ENCODE results near the gene NXPH4. TPM values are rescaled to one million over a fixed set of nuclear protein-coding genes. Genes with fewer than 3 reads are reported as not detected.
A peak's percentile ranks its signal among the peaks of the same experiment; 100 is the strongest.

The NXPH4 gene
- total RNA-seq, 4 donors from 2014 or later = not detected

DNA sequence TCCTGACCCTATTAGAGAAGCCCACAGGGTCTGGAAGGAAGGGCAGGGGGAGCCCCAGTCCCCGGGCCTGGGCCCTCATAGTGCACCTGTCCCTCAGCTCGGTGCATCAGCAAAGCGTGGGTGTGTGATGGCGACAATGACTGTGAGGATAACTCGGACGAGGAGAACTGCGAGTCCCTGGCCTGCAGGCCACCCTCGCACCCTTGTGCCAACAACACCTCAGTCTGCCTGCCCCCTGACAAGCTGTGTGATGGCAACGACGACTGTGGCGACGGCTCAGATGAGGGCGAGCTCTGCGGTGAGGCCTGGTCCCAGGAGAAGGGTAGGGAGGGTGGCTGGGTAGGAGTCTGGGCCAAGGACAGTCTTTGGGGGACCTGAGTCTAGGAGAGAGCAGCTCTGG is 42.9 kb upstream of the NXPH4 start:
- Histone ChIP-seq H3K9me3 (no peaks in the 10 kb centered on the region), H3K36me3 (no peaks in the 10 kb centered on the region), H3K4me3 (no peak overlapping the region), H3K4me1 (no peaks in the 10 kb centered on the region), H3K27me3 (no peaks in the 10 kb centered on the region), H3K27ac (no peak overlapping the region)
- no peak for ATAC-seq
- intact Hi-C loops (cut with DNase I; ENCODE audit: low total_unique reads) (no loop called here), in situ Hi-C loops (cut with MboI; ENCODE audit: low sequenced_read_pairs in 4 of 4) (loop anchor here in 1 of 4 donors (10.0 kb wide), 1 partner anchor 109 kb away; no protein-coding TSS in a partner anchor)
- TF ChIP-seq POLR2A (IDR thresholded peaks at IDR 0.05) = no peak
- TF ChIP-seq, protein P1, sequence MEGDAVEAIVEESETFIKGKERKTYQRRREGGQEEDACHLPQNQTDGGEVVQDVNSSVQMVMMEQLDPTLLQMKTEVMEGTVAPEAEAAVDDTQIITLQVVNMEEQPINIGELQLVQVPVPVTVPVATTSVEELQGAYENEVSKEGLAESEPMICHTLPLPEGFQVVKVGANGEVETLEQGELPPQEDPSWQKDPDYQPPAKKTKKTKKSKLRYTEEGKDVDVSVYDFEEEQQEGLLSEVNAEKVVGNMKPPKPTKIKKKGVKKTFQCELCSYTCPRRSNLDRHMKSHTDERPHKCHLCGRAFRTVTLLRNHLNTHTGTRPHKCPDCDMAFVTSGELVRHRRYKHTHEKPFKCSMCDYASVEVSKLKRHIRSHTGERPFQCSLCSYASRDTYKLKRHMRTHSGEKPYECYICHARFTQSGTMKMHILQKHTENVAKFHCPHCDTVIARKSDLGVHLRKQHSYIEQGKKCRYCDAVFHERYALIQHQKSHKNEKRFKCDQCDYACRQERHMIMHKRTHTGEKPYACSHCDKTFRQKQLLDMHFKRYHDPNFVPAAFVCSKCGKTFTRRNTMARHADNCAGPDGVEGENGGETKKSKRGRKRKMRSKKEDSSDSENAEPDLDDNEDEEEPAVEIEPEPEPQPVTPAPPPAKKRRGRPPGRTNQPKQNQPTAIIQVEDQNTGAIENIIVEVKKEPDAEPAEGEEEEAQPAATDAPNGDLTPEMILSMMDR (IDR thresholded peaks at IDR 0.05 in 4 of 5, conservative IDR thresholded peaks at IDR 0.05 in 1 of 5) = no peak
- DNase-seq = no peak

DNA sequence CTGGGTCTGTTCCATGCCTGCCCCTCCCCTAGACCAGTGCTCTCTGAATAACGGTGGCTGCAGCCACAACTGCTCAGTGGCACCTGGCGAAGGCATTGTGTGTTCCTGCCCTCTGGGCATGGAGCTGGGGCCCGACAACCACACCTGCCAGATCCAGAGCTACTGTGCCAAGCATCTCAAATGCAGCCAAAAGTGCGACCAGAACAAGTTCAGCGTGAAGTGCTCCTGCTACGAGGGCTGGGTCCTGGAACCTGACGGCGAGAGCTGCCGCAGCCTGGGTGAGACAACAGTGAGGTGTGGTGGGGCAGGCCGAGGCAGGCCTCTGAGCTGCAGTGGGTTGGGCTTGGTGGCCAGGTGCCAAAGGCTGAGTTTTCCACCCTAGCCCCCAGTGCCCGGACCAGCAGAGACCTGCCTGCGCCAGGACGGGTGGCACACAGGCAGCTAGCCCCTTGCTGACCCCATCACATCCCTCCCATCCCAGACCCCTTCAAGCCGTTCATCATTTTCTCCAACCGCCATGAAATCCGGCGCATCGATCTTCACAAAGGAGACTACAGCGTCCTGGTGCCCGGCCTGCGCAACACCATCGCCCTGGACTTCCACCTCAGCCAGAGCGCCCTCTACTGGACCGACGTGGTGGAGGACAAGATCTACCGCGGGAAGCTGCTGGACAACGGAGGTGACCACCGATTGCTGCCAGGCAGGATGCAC is 41.0 kb upstream of the NXPH4 start:
- DNase-seq (peak; percentile 60 to 72), ATAC-seq (peak; percentile 41 to 68)
- Histone ChIP-seq H3K36me3 (no peaks in the 10 kb centered on the region), H3K9me3 (no peaks in the 10 kb centered on the region), H3K4me3 (no peak overlapping the region), H3K27me3 (no peaks in the 10 kb centered on the region), H3K4me1 (no peaks in the 10 kb centered on the region), H3K27ac (no peak overlapping the region)
- in situ Hi-C loops (cut with MboI; ENCODE audit: low sequenced_read_pairs in 4 of 4) (loop anchor here in 1 of 4 donors (5.0 to 10.0 kb wide), 2 partner anchors 53 to 111 kb away; no protein-coding TSS in a partner anchor), intact Hi-C loops (cut with DNase I; ENCODE audit: low total_unique reads) (loop anchor here (1.0 kb wide), 1 partner anchor 48 kb away; no protein-coding TSS in a partner anchor)
- TF ChIP-seq, protein P1 (IDR thresholded peaks at IDR 0.05 in 4 of 5, conservative IDR thresholded peaks at IDR 0.05 in 1 of 5) = peak; percentile 34 to 74 (median 64)
- no peak for TF ChIP-seq POLR2A (IDR thresholded peaks at IDR 0.05)

DNA sequence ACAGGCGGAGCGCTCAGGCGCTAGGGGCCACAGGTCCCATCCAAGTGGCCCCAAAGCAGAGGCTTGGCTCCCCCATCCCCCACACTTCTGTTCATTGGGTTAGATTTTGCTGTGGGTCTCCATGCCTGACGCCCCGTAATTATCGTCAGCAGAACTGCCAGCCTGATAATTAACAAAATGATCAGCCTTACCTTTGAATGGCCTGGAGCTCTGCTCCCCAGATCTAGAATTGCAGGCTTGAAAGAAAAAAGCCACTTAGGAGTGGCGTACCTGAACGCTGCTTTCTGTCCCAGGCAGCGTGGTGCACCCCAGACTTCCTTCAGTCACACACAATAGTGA is 40.5 kb upstream of the NXPH4 start:
- in situ Hi-C loops (cut with MboI; ENCODE audit: low sequenced_read_pairs in 4 of 4) = loop anchor here in 1 of 4 donors (5.0 to 10.0 kb wide), 2 partner anchors 54 to 111 kb away; no protein-coding TSS in a partner anchor

DNA sequence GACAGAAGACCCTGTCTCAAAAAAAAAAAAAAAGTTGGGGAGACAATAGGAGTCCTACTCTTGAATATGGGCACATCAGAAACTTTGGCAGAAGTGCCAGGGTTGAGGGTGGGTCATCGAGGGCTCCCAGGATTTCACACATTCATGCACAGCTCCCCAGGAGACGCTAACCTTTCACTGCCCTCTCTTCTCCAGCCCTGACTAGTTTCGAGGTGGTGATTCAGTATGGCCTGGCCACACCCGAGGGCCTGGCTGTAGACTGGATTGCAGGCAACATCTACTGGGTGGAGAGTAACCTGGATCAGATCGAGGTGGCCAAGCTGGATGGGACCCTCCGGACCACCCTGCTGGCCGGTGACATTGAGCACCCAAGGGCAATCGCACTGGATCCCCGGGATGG is 39.7 kb upstream of the NXPH4 start:
- Histone ChIP-seq H3K36me3 (no peaks in the 10 kb centered on the region), H3K27me3 (no peaks in the 10 kb centered on the region), H3K9me3 (no peaks in the 10 kb centered on the region), H3K27ac (no peak overlapping the region), H3K4me1 (no peaks in the 10 kb centered on the region), H3K4me3 (no peak overlapping the region)
- intact Hi-C loops (cut with DNase I; ENCODE audit: low total_unique reads) = no loop called here
- in situ Hi-C loops (cut with MboI; ENCODE audit: low sequenced_read_pairs in 4 of 4) = loop anchor here in 1 of 4 donors (5.0 to 10.0 kb wide), 2 partner anchors 55 to 112 kb away; no protein-coding TSS in a partner anchor
- TF ChIP-seq, protein P1 (IDR thresholded peaks at IDR 0.05 in 4 of 5, conservative IDR thresholded peaks at IDR 0.05 in 1 of 5) = no peak
- no peak for TF ChIP-seq POLR2A (IDR thresholded peaks at IDR 0.05)
- ATAC-seq (no peak), DNase-seq (no peak)

More for the DNA sequence above, 40.5 kb upstream of the NXPH4 start:
- DNase-seq (no peak), ATAC-seq (no peak)
- H3K27ac ChIP-seq = no peak overlapping the region
- no peaks in the 10 kb centered on the region for H3K27me3 ChIP-seq
- no peak for TF ChIP-seq POLR2A (IDR thresholded peaks at IDR 0.05)
- TF ChIP-seq, protein P1 (IDR thresholded peaks at IDR 0.05 in 4 of 5, conservative IDR thresholded peaks at IDR 0.05 in 1 of 5) = peak in 1 of 5 experiments; percentile 13
- H3K9me3 ChIP-seq = no peaks in the 10 kb centered on the region
- intact Hi-C loops (cut with DNase I; ENCODE audit: low total_unique reads) = no loop called here
- H3K36me3 ChIP-seq = no peaks in the 10 kb centered on the region
- H3K4me1 ChIP-seq = no peaks in the 10 kb centered on the region
- no peak overlapping the region for H3K4me3 ChIP-seq

Data from gastrocnemius medialis (tissue), 4 donors.